GM12874 (cell line): ENCODE data around the gene RASGRF1.

Source experiments
- TF ChIP-seq, protein P1 (sequence below): IDR thresholded peaks from 2 replicates; pipeline ENCODE4 v1.5.1; 2011; ENCODE audit warnings: low read depth, mild to moderate bottlenecking, control low read depth, low read length, moderate library complexity; ENCODE audit not compliant: insufficient read depth

Gene RASGRF1

DNA sequence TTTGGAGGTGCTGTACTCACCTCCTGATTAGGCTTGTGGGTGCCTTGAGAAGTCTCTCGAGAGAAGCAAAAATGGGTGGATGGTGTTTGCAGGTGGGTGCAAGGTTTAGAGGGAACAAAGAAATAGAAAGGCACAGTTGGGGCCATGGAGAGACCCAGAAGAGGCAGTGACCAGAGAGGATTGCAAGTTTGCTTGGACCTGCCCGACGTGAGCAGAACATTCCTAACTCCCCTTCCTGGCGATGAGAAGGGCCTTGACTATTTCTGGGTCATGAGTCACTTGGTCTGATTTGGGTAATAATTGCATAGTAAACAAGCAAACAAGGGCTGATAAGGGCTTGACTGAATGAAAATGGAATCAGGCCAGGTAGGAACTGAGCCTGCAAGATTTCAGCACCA is 138.7 kb downstream of the RASGRF1 start:
- TF ChIP-seq, protein P1, sequence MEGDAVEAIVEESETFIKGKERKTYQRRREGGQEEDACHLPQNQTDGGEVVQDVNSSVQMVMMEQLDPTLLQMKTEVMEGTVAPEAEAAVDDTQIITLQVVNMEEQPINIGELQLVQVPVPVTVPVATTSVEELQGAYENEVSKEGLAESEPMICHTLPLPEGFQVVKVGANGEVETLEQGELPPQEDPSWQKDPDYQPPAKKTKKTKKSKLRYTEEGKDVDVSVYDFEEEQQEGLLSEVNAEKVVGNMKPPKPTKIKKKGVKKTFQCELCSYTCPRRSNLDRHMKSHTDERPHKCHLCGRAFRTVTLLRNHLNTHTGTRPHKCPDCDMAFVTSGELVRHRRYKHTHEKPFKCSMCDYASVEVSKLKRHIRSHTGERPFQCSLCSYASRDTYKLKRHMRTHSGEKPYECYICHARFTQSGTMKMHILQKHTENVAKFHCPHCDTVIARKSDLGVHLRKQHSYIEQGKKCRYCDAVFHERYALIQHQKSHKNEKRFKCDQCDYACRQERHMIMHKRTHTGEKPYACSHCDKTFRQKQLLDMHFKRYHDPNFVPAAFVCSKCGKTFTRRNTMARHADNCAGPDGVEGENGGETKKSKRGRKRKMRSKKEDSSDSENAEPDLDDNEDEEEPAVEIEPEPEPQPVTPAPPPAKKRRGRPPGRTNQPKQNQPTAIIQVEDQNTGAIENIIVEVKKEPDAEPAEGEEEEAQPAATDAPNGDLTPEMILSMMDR: no peak

DNA sequence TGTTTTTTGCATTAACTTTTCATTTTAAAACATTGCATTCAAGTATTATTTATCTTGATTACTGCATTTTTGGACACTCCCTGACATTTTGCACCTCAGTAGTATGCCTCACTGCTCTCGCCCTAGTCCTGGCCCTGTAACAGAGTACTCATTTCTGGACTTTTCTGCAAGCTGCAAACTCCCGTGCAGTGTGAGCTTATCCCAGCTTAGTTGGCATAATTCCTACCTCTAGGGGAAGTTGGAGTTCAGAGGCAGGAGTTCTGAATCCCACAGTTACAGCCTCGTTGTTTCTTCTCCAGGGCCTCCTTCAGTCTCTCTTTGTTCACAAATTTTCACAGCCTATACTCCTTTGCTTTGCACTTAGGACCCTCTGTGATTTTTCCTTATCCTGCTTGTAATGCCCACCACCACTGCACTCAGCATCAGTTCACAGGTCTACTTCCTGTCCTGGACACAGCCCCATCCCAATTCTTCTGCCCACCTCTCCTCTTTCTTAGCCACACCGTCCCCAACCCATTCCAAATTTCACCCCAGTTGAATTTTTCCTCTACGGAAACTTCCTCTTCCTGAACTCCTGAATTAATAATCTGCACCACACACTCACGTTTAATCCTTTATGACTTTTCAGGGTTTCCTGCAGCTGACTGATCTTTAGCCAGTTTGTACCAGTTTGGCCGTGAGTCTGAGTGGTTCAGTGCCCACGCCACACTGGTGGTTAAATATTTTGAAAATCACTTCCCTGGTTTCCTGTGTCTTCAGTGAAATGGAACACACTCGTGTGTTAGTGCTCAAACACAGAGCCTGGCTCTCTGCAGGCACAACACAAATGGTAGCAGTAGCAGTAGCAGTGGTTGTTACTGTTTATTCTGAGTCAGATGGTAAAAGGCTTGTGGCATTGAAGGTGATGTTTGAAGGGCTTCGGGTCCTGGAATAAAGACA is 139.4 kb downstream of the RASGRF1 start:
- TF ChIP-seq, protein P1: no peak

- TF ChIP-seq, protein P1: no peak
Measured at GRCh38 chr15:78950343-78950742, 140.2 kb downstream of the RASGRF1 start.

DNA sequence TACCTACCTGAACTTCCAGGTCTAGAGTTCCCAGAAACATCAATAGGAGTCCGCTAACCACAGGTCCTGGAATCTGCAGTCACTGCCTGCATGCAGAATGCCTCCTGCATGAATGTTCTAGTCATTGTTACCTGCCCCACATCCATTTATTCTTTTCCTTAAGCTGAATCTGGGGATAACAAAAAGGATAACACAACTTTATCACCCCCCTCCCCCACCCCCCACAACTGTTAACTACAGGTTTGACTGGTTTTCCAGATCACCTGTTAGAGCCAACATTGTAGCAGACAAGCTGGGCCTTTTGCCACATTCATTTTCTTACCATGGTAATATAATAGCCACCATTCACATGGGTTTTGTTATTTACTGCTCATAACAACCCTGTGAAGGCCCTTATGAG is 141.1 kb downstream of the RASGRF1 start:
- TF ChIP-seq, protein P1: no peak

- TF ChIP-seq, protein P1: no peak
Measured at GRCh38 chr15:78947506-78947905, 143.1 kb downstream of the RASGRF1 start.

GRCh38 chr15:78946493-78946892 is 144.1 kb downstream of the RASGRF1 start:
- TF ChIP-seq, protein P1: no peak

GRCh38 chr15:78944669-78945407 is 145.7 kb downstream of the RASGRF1 start, which contains the start of gene CTSH:
Gene CTSH, minus strand, starts transcription at chr15:78945046. Its CDS starts 65 bp downstream, at chr15:78944981.
- TF ChIP-seq, protein P1: no peak
